ENCODE measurements around the gene ZNF221.
"Not testable (repeated sequence)": the region's sequence is repeated elsewhere in the genome, so short reads cannot be mapped to it uniquely, and the experiment has no call there.

Gene ZNF221

DNA sequence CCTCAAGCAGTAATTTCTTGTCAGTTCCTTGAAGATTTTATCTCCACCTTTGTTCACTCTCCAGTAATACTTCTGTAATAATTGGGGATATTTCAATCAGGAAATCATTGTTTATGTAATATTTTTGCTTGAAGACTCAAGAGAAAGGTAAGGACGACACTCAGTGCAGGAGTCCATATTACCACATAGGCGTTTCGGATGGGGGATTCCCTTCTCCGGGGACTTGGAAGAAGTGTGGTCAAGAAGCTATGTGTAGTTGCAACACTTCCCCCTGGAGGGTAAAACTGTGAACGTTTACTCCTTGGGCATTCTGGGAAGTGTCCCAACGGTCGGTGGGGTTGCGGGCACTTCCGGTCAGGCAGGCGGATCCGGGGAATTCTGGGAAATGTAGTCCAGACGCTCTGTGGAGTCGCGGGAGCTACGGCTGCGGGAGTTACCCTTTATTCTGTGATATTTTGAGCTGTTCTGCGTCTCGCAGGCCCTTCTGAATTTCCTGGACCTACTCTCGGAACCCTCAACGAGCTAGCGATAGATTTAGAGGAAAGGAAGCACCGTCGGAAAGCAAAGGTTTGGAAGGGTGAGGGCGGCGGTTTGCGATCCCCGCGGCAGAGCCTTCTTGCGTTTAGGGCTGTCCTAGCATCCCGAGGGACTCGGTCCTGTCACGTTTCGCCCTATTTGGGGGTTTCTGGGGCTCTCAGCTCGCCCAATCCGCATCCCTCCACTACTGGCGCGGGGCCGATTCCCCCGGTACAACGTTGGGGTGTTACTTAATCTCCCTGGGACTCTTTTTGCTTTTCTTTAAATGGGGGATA, at the start of gene ZNF221:
ZNF221 (plus strand) TSS at position 395 of the 812 bp plus-strand sequence. CDS start 11,499 bp downstream, outside the sequence.
- peak; percentile 97 for DNase-seq
- in situ Hi-C loops (cut with MboI; ENCODE audit: low pct_unique_long_range_greater_than_20kb, low sequenced_read_pairs), result no loop called here

DNA sequence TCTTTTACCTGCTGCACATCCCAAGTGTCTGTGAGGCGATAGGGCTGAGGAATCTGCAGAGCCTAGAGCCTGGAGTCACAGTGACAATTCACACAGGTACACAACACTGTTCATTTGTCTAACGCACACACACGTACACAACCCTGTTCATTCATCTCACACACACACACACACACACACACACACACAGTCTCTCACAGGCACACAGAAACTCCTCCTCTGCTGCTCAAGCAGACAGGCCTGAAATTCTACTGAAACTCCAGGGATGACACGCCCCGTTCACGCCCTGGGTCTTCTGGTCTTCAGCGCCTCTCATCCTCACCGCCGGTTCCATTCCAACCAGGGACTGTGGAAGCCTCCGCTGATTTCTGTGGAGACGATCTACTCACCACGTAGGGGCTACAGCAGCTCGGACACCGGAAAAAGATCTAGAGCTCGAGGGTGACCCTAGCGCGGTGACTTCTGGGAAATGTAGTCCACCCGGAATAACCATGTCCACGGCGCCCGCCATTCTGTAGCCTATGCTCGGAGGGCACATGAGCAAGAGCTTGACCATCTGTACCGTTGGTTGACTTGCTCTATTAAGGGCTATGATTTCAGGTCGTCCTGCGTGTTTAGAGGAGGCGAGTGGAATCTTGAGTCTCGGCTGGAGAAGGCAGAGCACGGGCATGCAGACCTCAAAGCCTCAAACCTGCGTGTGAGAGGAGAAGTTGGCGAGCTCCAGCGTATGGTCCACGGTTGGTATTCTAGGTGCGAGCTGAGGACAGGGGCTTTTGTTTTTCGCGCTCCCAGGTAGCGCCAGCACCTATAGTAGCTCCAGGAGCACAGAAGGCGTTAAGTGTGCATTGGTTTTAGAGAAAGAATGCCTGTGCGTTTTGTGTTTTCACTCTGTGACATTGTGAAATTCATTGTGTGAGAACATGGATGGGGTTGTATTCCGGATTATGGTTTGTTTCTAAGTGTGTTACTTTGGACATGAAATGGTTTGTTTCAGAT, 49.3 kb upstream of the ZNF221 start:
- in situ Hi-C loops (cut with MboI; ENCODE audit: low pct_unique_long_range_greater_than_20kb, low sequenced_read_pairs), result no loop called here
- no peak for DNase-seq

DNA sequence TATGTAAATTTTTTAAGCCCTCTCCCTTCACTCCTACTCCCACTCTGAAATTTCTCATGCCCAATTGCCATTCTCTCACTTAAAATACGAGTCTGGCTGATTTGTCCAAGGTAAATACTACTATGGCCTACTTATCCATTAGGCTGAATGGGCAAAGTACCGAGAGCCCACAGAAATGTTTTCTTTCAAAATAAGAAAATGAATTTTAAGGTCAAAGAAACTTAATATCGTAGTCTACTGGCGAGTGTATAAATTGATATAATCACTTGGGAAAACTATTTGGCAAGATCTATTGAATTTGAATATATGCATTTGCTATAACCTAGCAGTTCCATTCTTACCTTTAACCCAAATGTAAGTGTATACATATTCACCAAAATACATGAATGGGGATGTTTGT, 48.6 kb upstream of the ZNF221 start:
- in situ Hi-C loops (cut with MboI; ENCODE audit: low pct_unique_long_range_greater_than_20kb, low sequenced_read_pairs), result no loop called here
- DNase-seq, result no peak

DNA sequence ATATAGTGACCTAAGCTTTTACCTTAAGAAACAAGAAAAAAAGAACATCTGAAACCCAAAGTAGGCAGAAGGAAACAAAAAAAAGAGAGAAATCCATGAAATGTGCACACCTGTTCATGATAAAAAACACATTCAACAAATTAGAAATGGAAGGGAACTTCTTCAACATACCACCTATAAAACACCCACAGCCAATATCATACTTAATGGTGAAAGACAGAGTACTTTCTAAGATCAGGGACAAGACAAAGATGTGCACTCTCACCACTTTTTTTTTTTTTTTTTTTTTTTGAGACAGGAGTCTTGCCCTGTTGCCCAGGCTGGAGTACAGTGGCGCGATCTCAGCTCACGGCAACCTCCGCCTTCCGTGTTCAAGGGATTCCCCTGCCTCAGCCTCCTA, 45.1 kb upstream of the ZNF221 start:
- in situ Hi-C loops (cut with MboI; ENCODE audit: low pct_unique_long_range_greater_than_20kb, low sequenced_read_pairs), result no loop called here
- DNase-seq, result no peak

- DNase-seq, result no peak
- in situ Hi-C loops (cut with MboI; ENCODE audit: low pct_unique_long_range_greater_than_20kb, low sequenced_read_pairs), result no loop called here
These were observed 44.3 kb upstream of the ZNF221 start for GRCh38 chr19:43906774-43907173.

DNA sequence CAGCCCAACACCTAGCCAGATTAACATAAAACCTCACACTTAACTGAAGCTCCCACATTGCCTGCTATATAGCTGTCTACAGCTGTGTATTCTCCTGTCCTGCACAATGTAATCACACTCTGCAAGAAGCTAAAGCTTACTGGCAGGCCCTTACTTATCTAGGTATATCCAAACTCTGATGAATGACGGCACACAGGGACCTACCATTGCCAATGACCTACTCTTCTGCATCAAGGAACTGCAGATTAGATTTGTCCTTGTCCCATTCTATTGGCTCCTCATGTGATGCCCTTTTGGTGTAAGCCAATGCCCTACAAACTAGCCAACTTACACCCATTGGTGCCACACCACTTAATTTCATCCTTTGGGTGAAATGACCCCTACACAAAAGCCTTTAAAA, 42.4 kb upstream of the ZNF221 start:
- DNase-seq, result no peak
- in situ Hi-C loops (cut with MboI; ENCODE audit: low pct_unique_long_range_greater_than_20kb, low sequenced_read_pairs), result no loop called here

- no peak for DNase-seq
- in situ Hi-C loops (cut with MboI; ENCODE audit: low pct_unique_long_range_greater_than_20kb, low sequenced_read_pairs), result no loop called here
These were observed 40.1 kb upstream of the ZNF221 start for GRCh38 chr19:43910884-43911283.

- in situ Hi-C loops (cut with MboI; ENCODE audit: low pct_unique_long_range_greater_than_20kb, low sequenced_read_pairs), result no loop called here
- DNase-seq, result no peak
These were observed 37.6 kb upstream of the ZNF221 start for GRCh38 chr19:43913383-43913782.

GRCh38 chr19:43914051-43914450, 37.0 kb upstream of the ZNF221 start:
- no peak for DNase-seq
- in situ Hi-C loops (cut with MboI; ENCODE audit: low pct_unique_long_range_greater_than_20kb, low sequenced_read_pairs), result no loop called here

DNA sequence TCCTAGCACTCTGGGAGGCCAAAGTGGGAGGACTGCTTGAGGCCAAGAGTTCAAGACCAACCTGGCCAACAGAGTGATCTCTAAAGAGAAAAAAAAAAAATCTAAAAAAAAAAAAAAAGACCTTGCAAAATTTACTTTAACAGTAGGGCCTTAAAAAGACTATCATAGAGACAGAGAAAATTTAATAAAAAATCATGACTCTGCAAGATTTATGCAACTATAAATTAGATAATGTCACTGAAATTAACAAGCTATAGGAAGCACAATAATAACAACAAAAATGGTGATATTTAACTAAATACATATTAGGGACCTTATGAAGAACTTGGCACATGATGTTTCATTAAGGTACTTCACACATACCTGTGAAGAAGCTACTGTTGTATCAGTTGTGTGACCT, 27.2 kb upstream of the ZNF221 start:
- DNase-seq, result no peak
- in situ Hi-C loops (cut with MboI; ENCODE audit: low pct_unique_long_range_greater_than_20kb, low sequenced_read_pairs), result no loop called here

DNA sequence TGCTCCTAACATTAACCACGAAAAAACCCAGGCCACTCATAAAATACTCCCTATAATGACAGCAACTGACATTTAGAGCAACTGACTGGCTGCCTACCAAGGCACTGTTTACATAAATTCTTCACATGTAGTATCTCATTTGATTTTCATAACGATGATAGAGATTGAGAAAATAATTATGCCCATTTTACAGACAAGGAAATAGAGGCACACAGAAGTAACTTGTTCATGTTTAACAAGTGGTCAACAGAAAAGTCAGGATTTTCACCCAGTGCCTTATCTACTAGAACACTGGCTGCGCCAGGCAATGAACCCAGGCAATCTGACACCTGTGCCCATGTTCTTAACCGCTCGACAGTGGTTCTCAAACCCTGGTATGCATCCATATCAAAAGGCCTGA, 22.2 kb upstream of the ZNF221 start:
- in situ Hi-C loops (cut with MboI; ENCODE audit: low pct_unique_long_range_greater_than_20kb, low sequenced_read_pairs), result no loop called here
- DNase-seq, result no peak

GRCh38 chr19:43934055-43934984, 16.7 kb upstream of the ZNF221 start:
- in situ Hi-C loops (cut with MboI; ENCODE audit: low pct_unique_long_range_greater_than_20kb, low sequenced_read_pairs), result no loop called here
- peak; percentile 22 for DNase-seq

DNA sequence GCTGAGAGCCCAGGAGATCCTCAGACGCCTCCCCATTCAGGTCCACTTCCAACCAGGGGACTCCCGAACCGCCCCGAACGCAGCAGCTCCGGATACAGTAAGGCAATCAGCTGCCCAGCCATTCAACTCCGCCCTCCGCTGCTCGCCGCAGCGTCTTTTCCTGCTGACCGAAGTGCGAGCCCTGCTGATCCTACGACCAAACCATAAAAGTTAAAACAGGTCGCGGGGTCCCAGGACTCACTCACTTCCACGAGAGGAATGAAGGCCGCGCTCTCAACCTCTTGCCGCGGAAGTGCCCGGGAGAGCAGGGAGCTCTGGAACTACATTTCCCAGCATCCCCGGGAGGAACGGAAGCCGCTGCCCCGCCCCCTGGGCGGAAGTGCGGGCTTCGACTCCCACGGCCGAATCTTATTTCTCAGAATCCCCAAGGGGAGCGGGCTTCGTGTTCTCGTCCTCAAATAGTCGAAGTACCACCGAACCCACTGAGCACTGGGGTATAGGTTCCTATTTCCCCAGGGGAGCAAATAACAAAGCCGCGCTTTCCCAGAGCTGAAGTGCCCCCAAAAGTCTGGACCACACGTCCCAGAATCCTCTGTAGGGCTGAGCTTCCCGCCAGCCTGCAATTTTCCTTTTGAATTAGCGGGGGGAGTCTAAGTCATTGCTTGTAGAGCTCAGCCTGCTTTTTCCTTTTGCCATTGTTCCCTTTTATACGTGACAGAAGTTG, 15.9 kb upstream of the ZNF221 start, which contains the start of gene ZNF45:
ZNF45 (minus strand) TSS at position 298 of the 724 bp plus-strand sequence. CDS start 13,097 bp downstream, outside the sequence.
- peak; percentile 92 for DNase-seq
- in situ Hi-C loops (cut with MboI; ENCODE audit: low pct_unique_long_range_greater_than_20kb, low sequenced_read_pairs), result no loop called here

- in situ Hi-C loops (cut with MboI; ENCODE audit: low pct_unique_long_range_greater_than_20kb, low sequenced_read_pairs), result no loop called here
These were observed 14.8 kb upstream of the ZNF221 start for GRCh38 chr19:43936188-43936587.

DNA sequence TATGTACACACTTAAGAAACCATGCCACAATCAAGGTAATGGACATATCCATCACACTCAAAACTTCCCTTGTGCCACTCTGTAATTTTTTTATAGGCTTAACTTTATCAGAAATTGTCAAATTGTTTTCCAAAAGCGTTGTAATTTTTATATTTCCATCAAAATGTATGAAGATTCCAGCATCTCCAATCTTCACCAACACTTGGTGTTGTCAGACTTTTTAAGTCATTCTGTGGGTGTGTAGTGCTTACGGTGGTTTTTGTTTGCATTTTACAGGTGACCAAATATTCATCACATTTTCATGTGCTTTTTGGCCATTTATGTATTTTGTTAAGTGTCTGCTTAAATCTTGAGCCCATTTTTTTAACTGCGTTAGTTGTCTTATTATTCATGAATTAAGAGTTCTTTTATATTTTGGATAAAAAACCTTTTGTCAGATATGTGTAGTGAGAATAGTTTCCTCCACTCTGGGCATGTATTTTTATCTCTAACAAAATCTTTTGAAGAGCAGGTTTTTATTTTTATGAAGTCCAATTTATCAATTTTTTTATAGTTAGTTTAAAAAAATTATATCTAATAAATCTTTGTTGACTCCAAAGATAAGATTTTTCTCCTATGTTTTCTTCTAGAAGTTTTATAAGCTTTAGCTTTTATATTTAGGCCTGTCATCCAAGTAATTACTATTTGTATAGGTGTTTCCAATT, 11.3 kb upstream of the ZNF221 start:
- in situ Hi-C loops (cut with MboI; ENCODE audit: low pct_unique_long_range_greater_than_20kb, low sequenced_read_pairs), result no loop called here
- no peak for DNase-seq

More at GRCh38 chr19:43936188-43936587, 14.8 kb upstream of the ZNF221 start:
- DNase-seq, result no peak

- in situ Hi-C loops (cut with MboI; ENCODE audit: low pct_unique_long_range_greater_than_20kb, low sequenced_read_pairs), result no loop called here
- no peak for DNase-seq
These were observed 10.3 kb upstream of the ZNF221 start for GRCh38 chr19:43940719-43941118.

GRCh38 chr19:43941209-43941608, 9.8 kb upstream of the ZNF221 start:
- in situ Hi-C loops (cut with MboI; ENCODE audit: low pct_unique_long_range_greater_than_20kb, low sequenced_read_pairs), result no loop called here
- DNase-seq, result no peak

DNA sequence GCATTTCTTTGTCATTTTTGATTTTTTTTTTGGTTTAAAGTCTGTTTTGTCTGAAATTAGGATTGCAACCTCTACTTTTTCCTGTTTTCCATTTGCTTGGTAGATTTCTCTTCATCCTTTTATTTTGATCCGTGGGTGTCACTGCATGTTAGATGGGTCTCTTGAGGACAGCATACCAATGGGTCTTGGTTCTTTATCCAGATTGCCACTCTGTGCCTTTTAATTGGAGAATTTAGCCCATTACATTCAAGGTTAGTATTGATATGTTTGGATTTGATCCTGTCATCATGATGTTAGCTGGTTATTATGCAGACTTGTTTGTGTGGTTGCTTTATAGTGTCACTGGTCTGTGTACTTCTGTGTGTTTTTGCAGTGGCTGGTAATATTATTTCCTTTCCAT, 3.6 kb upstream of the ZNF221 start:
- in situ Hi-C loops (cut with MboI; ENCODE audit: low pct_unique_long_range_greater_than_20kb, low sequenced_read_pairs); DNase-seq: not testable (repeated sequence)

Measured in KBM-7 (cell line).